K562 (cell line): Measurements from ENCODE around the gene KLRF1. TPM values are rescaled to one million over a fixed set of nuclear protein-coding genes. Genes with fewer than 3 reads are reported as not detected.

ENCODE experiments used
- ATAC-seq: fragments of 200-7000 bp; cut with Tn5 transposase; 3 replicates; pipeline ENCODE4 v1.9.1; 2020; ENCODE audit warnings: moderate library complexity
- BruUV-seq: library from RNA; stranded (reverse); fragments of 400-500 nt; replicated peaks from 2 replicates; lab custom pipeline; 2021; lab: Mats Ljungman, UMichigan
- CTCF ChIA-PET: fragments of 300-600 bp; formaldehyde crosslinking; extraction: SDS; loops from one replicate; lab custom pipeline; 2021; ENCODE audit warnings: low intra/inter-chr PET ratio; lab: Yijun Ruan, JAX
- POLR2A ChIA-PET: fragments of 300-600, 350-650 bp; sonication (Branson Sonifier 250); formaldehyde crosslinking; extraction: SDS; loops from one replicate; lab custom pipeline; 2021; ENCODE audit warnings: antibody characterized with exemption, inconsistent platforms; lab: Yijun Ruan, JAX
- DNase-seq, 4 experiments: peaks; one replicate each; pipeline versions ENCODE4 v3.0.0 to v3.0.0-alpha.2; 2011 to 2018; ENCODE audit warnings: low spot score in 3 of 4, mixed read lengths in 3 of 4; ENCODE audit errors: extremely low read depth in 1 of 4
- FAIRE-seq: peaks from 2 replicates; lab custom pipeline; 2011; peaks lifted over from hg19 to GRCh38; lab: Jason Lieb, UNC
- H2AFZ ChIP-seq: 2 replicates; pipeline ENCODE4 v1.6.0; 2011; ENCODE audit warnings: low read depth, low read length, control low read depth, inconsistent platforms
- H3K27ac ChIP-seq: fragments of 200-600 bp; 3 replicates; pipeline ENCODE4 v1.8.0; 2011; ENCODE audit warnings: low read depth, mild to moderate bottlenecking, control low read depth, inconsistent platforms, low read length, moderate library complexity, mixed read lengths; ENCODE audit errors: extremely low read depth
- H3K27me3 ChIP-seq, 2 experiments: fragments of 300-600 bp in 1 of 2; 2 replicates in 1 of 2; 3 replicates in 1 of 2; pipeline versions ENCODE4 v1.6.0 to v1.8.0; 2011; ENCODE audit warnings: inconsistent platforms in 2 of 2, low read length in 2 of 2, mild to moderate bottlenecking in 1 of 2, mixed read lengths in 1 of 2, moderate library complexity in 1 of 2; ENCODE audit not compliant: control insufficient read depth in 2 of 2, insufficient read depth in 2 of 2
- H3K36me3 ChIP-seq: fragments of 300-600 bp; 3 replicates; pipeline ENCODE4 v1.8.0; 2011; ENCODE audit warnings: mild to moderate bottlenecking, low read length, inconsistent platforms; ENCODE audit not compliant: control insufficient read depth, insufficient read depth
- H3K4me1 ChIP-seq, 2 experiments: fragments of 200-600 bp in 1 of 2; replicated peaks in 1 of 2; 2 replicates in 1 of 2; 3 replicates in 1 of 2; pipeline versions ENCODE4 v1.5.1 to v1.8.0; 2011; ENCODE audit warnings: inconsistent platforms in 2 of 2, low read length in 2 of 2, mild to moderate bottlenecking in 1 of 2, mixed read lengths in 1 of 2, moderate library complexity in 1 of 2; ENCODE audit not compliant: control insufficient read depth in 2 of 2, insufficient read depth in 2 of 2
- H3K4me2 ChIP-seq: 2 replicates; pipeline ENCODE4 v1.6.1; 2011; ENCODE audit warnings: low read length, control low read depth, inconsistent platforms, mixed read lengths; ENCODE audit not compliant: insufficient read depth
- H3K4me3 ChIP-seq: fragments of 200-600 bp; sonication (generic), shearing (Covaris generic); 2 replicates; pipeline ENCODE4 v1.5.1; 2016; ENCODE audit warnings: control low read depth, inconsistent platforms
- H3K79me2 ChIP-seq: fragments of 200-600 bp; 3 replicates; pipeline ENCODE4 v1.8.0; 2011; ENCODE audit warnings: low read length, inconsistent platforms; ENCODE audit not compliant: control insufficient read depth, insufficient read depth
- H3K9ac ChIP-seq, 2 experiments: 2 replicates each; pipeline versions ENCODE4 v1.6.0 to v1.6.1; 2011; ENCODE audit warnings: low read depth in 2 of 2, low read length in 2 of 2, control low read depth in 1 of 2, inconsistent platforms in 1 of 2, mild to moderate bottlenecking in 1 of 2, mixed read lengths in 1 of 2; ENCODE audit not compliant: insufficient read depth in 1 of 2
- H3K9me1 ChIP-seq: one replicate; pipeline ENCODE4 v1.6.0; 2011; ENCODE audit warnings: inconsistent platforms, mild to moderate bottlenecking, low read length, moderate library complexity; ENCODE audit not compliant: control insufficient read depth, insufficient read depth
- H3K9me3 ChIP-seq: replicated peaks from 2 replicates; pipeline ENCODE4 v1.5.1; 2011; ENCODE audit warnings: low read depth, low read length, inconsistent platforms; ENCODE audit not compliant: control insufficient read depth, insufficient read depth
- H4K20me1 ChIP-seq: replicated peaks from 2 replicates; pipeline ENCODE4 v1.6.1; 2011; ENCODE audit warnings: low read length, inconsistent platforms, mixed read lengths; ENCODE audit not compliant: control insufficient read depth, insufficient read depth
- CTBP1 ChIP-seq: fragments of 450-650 bp; IDR thresholded peaks from 2 replicates; pipeline ENCODE4 v1.6.1; 2016; ENCODE audit warnings: borderline replicate concordance
- HDAC2 ChIP-seq: fragments of 450-650 bp; IDR thresholded peaks from 2 replicates; pipeline ENCODE4 v1.6.1; 2016; ENCODE audit warnings: mild to moderate bottlenecking
- L3MBTL2 ChIP-seq: fragments of 450-650 bp; IDR thresholded peaks from 2 replicates; pipeline ENCODE4 v1.6.1; 2016; ENCODE audit warnings: mild to moderate bottlenecking, moderate library complexity
- MYC ChIP-seq, 2 experiments: fragments of 250-450 bp in 1 of 2; sonication (Bioruptor Pico) in 1 of 2; IDR thresholded peaks; 2 replicates each; pipeline versions ENCODE4 v1.5.1 to v1.6.1; 2012 to 2021; ENCODE audit warnings: low read depth in 2 of 2, borderline replicate concordance in 1 of 2, improper control_type of control experiment in 1 of 2, low read length in 1 of 2, mild to moderate bottlenecking in 1 of 2, moderate library complexity in 1 of 2
- NFE2 ChIP-seq: IDR thresholded peaks from 2 replicates; pipeline ENCODE4 v1.6.1; 2014; ENCODE audit warnings: antibody characterized with exemption, low read depth
- NR0B1 ChIP-seq: fragments of 450-650 bp; IDR thresholded peaks from one replicate; pipeline ENCODE4 v1.6.1; 2018; ENCODE audit warnings: mild to moderate bottlenecking, moderate library complexity; ENCODE audit not compliant: partially characterized antibody
- POLR2AphosphoS2 ChIP-seq: IDR thresholded peaks from 2 replicates; pipeline ENCODE4 v1.6.1; 2012; ENCODE audit warnings: low read length, improper control_type of control experiment
- SMARCC2 ChIP-seq: fragments of 450-650 bp; IDR thresholded peaks from 2 replicates; pipeline ENCODE4 v1.6.1; 2017; ENCODE audit warnings: antibody characterized with exemption, moderate library complexity, mild to moderate bottlenecking, low read depth
- SMARCE1 ChIP-seq: fragments of 450-650 bp; IDR thresholded peaks from 2 replicates; pipeline ENCODE4 v1.7.1; 2016; ENCODE audit warnings: mild to moderate bottlenecking
- SP2 ChIP-seq: IDR thresholded peaks from 2 replicates; pipeline ENCODE4 v1.6.1; 2011; ENCODE audit warnings: mild to moderate bottlenecking, low read depth, low read length, moderate library complexity; ENCODE audit not compliant: poor library complexity, severe bottlenecking; ENCODE audit errors: extremely low read depth
- ZKSCAN8 ChIP-seq: fragments of 200-800 bp; sonication (Bioruptor generic); IDR thresholded peaks from 2 replicates; pipeline ENCODE4 v1.6.1; 2016; ENCODE audit warnings: missing genetic modification characterization, missing compliant biosample characterization
- ZNF232 ChIP-seq: sonication (generic); formaldehyde crosslinking; IDR thresholded peaks from 2 replicates; pipeline ENCODE4 v1.8.0; 2022; ENCODE audit warnings: mild to moderate bottlenecking, missing genetic modification reagents
- ZNF444 ChIP-seq: fragments of 250-450 bp; sonication (Bioruptor Pico); IDR thresholded peaks from 2 replicates; pipeline ENCODE4 v1.4.0; 2020; ENCODE audit warnings: mild to moderate bottlenecking, moderate library complexity
- ZNF75A ChIP-seq: fragments of 450-650 bp; formaldehyde crosslinking; IDR thresholded peaks from 2 replicates; pipeline ENCODE4 v1.4.0; 2020; ENCODE audit warnings: mild to moderate bottlenecking
- WGBS: fragments of 100-300 bp; shearing (Covaris generic); methylation state at CpG from one replicate; pipeline ENCODE4 v1.1.6; 2016; ENCODE audit warnings: low coverage, mixed read lengths; ENCODE audit not compliant: insufficient coverage; ENCODE audit errors: missing lambda C conversion rate; 5-methylcytosine and 5-hydroxymethylcytosine counted together
- in situ Hi-C: fragments of 300-500 bp; cut with MboI; formaldehyde crosslinking; loops from 4 replicates; pipeline ENCODE4 v1.15.0; 2018; ENCODE audit warnings: inconsistent platforms, mixed read lengths
- intact Hi-C: fragments of 100-400 bp; cut with micrococcal nuclease; formaldehyde crosslinking; loops from 2 replicates; pipeline ENCODE4 v1.14.2; 2022
- polyA plus RNA-seq, 8 experiments: library from polyadenylated mRNA; depleted of rRNA in 4 of 8; stranded (reverse) in 5 of 8; unstranded in 3 of 8; fragments of >200 nt; fragmentation: Nextera tagmentation in 2 of 8; fragmentation: Illumina TruSeq in 1 of 8; extraction: Ambion mirVana in 2 of 8; extraction: Trizol in 1 of 8; gene quantifications; 2 replicates each; pipeline versions ENCODE4 v1.2.1 to v1.2.3, GENCODE V29; 2011 to 2014; ENCODE audit warnings: inconsistent platforms in 1 of 8, missing spikeins in 1 of 8
- total RNA-seq, 7 experiments: library from RNA; depleted of rRNA in 6 of 7; stranded (reverse); fragments of >200 nt in 6 of 7; fragmentation: Illumina TruSeq in 2 of 7; extraction: Trizol in 2 of 7; gene quantifications; 2 replicates each; pipeline versions ENCODE4 v1.2.1 to v1.2.3, GENCODE V29; 2011 to 2021; ENCODE audit warnings: low replicate concordance in 1 of 7
- TF ChIP-seq, protein P1 (sequence below): sonication (generic); formaldehyde crosslinking; IDR thresholded peaks from 2 replicates; pipeline ENCODE4 v1.8.0; 2022; ENCODE audit warnings: missing genetic modification reagents, mild to moderate bottlenecking, moderate library complexity, borderline replicate concordance

The KLRF1 gene
- total and polyA plus RNA-seq, 9 of the 15 experiments (the other 6 are each of a cell fraction or from before 2014, with no cell fraction given) = 0.48 to 1.8 (median 1.1) TPM

DNA sequence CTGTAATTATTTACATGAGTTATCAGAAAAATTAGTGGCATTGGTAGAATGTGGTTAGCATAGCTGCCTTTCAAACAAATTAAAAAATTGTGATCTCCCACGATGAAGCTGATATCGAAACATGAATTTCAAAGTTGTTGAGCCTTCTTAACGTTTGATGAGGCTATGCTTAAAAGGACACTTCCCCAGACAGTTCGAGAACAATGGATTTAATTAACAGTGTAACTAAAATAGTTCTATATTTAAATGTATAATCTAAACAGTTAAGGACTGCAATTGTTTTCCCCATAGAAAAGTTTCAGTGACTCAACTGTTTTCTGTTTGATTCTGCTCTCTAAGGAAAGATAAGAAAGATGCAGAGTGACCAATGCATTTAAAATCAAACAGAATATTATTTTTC lies 40.2 kb downstream of the KLRF1 start:
- Histone ChIP-seq H3K27ac (peak overlapping the region; percentile 58), H3K36me3 (no peaks in the 10 kb centered on the region), H3K27me3 (no peaks in the 10 kb centered on the region), H3K9me1 (no peaks in the 10 kb centered on the region), H3K79me2 (no peaks in the 10 kb centered on the region), H3K4me3 (peak overlapping the region; percentile 20), H4K20me1 (no peaks in the 10 kb centered on the region), H3K4me2 (peak overlapping the region; percentile 63), H3K9me3 (no peaks in the 10 kb centered on the region), H2AFZ (peak overlapping the region; percentile 64), H3K9ac (peak overlapping the region in 1 of 2 experiments; percentile 57; a peak in 3 of 4 replicates), H3K4me1 (no peaks in the 10 kb centered on the region; a peak in 1 of 5 replicates)
- TF ChIP-seq POLR2AphosphoS2 = no peak
- TF ChIP-seq SP2 = no peak
- TF ChIP-seq CTBP1 = no peak
- TF ChIP-seq SMARCE1 = 0 out of 2 replicates have a peak, but pooled peaks have one; percentile 27
- peak; percentile 66; the same call in 1 of the 2 replicates for TF ChIP-seq SMARCC2
- TF ChIP-seq NFE2 = 0 out of 2 replicates have a peak, but pooled peaks have one; percentile 24
- DNase-seq (no peak), FAIRE-seq (no peak), ATAC-seq (no peak; the same call in 2 of the 3 replicates)
- ChIA-PET POLR2A (interaction anchor here (1.1 to 1.5 kb wide), 2 partner anchors 10 to 16 kb away, joined by 3 to 4 read pairs; no protein-coding TSS in a partner anchor), CTCF (no interaction called here)
- BruUV-seq = no TSS peak
- WGBS = 7% methylated on average over 4 of the region's 4 CpGs
- intact Hi-C loops (no loop called here), in situ Hi-C loops (no loop called here)

- Histone ChIP-seq H3K36me3 (no peaks in the 10 kb centered on the region), H3K9ac (peak overlapping the region in 1 of 2 experiments; percentile 60; a peak in 2 of 4 replicates), H2AFZ (peak overlapping the region; percentile 61), H3K27ac (peak overlapping the region; percentile 60; the same call in 2 of the 3 replicates), H4K20me1 (no peaks in the 10 kb centered on the region), H3K79me2 (no peaks in the 10 kb centered on the region), H3K9me3 (no peaks in the 10 kb centered on the region), H3K4me1 (no peaks in the 10 kb centered on the region; a peak in 1 of 5 replicates), H3K4me3 (peak overlapping the region; percentile 24), H3K9me1 (no peaks in the 10 kb centered on the region), H3K4me2 (peak overlapping the region; percentile 62), H3K27me3 (no peaks in the 10 kb centered on the region)
- no TSS peak for BruUV-seq
- 3% methylated on average over 11 of the region's 11 CpGs for WGBS
- in situ Hi-C loops = no loop called here
- no peak for FAIRE-seq
- ChIA-PET POLR2A (no interaction called here), CTCF (no interaction called here)
- ATAC-seq = peak; percentile 17; the same call in 1 of the 3 replicates
- intact Hi-C loops = no loop called here
- peak in 1 of 4 experiments; percentile 18 for DNase-seq
- TF ChIP-seq CTBP1 (no peak), MYC (IDR thresholded peaks at IDR 0.05; ENCODE audit: low read depth, low read length) (no peak), MYC (CRISPR knock-in tag; IDR thresholded peaks at IDR 0.05; ENCODE audit: borderline replicate concordance, low read depth) (no peak), NR0B1 (no peak), HDAC2 (no peak), L3MBTL2 (no peak), ZNF444 (CRISPR knock-in tag) (no peak), ZNF232 (CRISPR knock-in tag) (no peak), ZNF75A (CRISPR knock-in tag) (no peak), ZKSCAN8 (no peak)
- TF ChIP-seq, protein P1, sequence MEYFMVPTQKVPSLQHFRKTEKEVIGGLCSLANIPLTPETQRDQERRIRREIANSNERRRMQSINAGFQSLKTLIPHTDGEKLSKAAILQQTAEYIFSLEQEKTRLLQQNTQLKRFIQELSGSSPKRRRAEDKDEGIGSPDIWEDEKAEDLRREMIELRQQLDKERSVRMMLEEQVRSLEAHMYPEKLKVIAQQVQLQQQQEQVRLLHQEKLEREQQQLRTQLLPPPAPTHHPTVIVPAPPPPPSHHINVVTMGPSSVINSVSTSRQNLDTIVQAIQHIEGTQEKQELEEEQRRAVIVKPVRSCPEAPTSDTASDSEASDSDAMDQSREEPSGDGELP = no peak
Measured at GRCh38 chr12:9868311-9868801, 41.1 kb downstream of the KLRF1 start.
